Dermis microvascular lymphatic vessel endothelial cell (primary cell): ENCODE measurements around the gene WIF1. TPM values are rescaled to one million over a fixed set of nuclear protein-coding genes. Genes with fewer than 3 reads are reported as not detected.
A peak's percentile ranks its signal among the peaks of the same experiment; 100 is the strongest.

Experiments
- DNase-seq, 2 donors: peaks; one replicate each; pipeline versions ENCODE4 v3.0.0 to v3.0.0-alpha.2; 2010; ENCODE audit warnings: low read depth in 2 of 2
- total RNA-seq: library from RNA; depleted of rRNA; stranded (reverse); fragments of >200 nt; gene quantifications from 2 replicates; pipeline ENCODE4 v1.2.1, GENCODE V29; 2014

WIF1 gene
- total RNA-seq, 1 donor from 2014 or later: under 0.01 TPM

DNA sequence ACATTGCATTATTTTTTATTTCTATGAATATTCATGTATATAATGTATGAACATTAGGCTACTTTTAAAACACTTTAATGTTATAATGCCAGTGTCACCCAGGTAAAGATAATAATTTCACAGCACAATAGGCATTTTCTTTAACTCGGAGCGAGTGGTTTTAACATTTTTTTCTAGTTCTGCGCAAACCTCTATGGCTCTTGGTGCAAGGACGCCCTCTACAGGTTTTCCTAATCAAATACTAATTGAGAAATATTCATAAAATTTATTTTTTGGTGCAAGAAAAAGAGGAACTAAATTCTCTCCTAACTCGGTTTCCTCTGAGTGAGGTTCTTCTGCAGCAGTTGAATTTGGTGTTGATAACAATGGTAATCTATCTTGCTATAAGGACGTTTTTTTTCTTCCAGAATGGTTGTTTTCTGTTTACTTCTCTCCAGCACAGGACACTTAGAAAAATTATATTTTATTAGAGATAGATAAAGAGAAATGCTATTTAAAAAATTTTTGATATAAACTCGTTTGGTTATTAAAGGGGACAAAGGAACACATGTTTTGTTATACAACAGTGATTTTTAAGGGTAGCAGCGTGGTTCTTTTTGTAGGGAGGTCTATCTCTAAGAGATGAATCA, 2.4 kb upstream of the WIF1 start:
- peak; percentile 28 to 48 for DNase-seq

DNA sequence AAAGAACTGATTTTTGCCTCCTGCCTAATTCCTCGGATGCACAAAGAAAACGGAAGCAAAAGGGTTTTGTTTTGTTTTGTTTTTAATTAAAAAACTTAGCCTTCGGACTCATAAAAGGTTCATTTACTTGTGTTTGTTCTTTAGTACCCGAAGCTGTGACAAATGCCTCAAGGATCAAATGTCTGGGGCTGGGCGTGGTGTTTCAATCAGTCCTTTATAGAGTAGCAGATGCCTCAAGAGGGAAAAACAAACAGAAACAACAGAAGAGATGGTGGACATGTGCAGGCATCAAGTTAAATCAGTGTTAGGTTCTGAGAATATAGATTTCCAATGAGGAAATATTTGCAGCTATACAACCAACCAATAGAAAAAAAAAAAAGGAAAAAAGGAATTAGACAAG, 1.6 kb upstream of the WIF1 start:
- DNase-seq: no peak

DNA sequence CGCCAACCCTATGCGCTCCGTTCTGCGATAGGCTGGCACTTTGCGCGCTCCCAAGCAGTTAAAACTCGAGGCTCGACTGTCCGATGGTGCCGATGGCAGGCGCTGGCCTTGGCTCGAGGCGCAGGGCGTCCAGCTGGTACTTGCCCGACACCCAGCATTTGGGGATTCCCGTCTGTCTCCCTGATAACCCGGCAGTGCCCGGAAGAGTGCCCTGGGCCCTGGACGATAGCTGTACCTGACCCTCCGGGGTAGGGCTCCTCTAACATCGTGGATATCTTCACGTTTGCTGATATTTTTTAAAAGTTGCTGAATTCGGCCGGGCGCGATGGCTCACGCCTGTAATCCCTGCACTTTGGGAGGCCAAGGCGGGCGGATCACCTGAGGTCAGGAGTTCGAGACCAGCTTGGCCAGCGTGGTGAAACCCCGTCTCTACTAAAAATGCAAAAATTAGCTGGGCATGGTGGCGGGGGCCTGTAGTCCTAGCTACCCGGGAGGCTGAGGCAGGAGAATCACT, 908 bp upstream of the WIF1 start:
- no peak for DNase-seq

DNA sequence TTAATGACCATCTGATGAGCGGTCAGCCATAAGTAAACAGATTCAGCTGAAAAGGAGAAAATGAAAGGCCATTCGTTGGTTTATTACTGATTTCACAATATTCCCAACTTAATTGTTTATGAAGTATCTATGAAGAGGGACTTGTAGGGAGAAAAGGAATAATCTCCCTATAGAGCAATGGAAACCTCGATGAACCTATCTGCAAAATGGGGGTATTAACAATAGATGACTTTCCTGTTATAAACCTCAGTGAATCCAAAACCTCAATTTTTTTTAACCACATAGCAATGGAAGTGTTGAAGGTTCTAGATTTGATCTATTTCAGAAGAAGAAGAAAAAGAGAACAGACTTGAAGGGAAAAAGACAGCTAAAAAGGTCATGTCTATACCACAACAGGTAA, 2.0 kb downstream of the WIF1 start:
- DNase-seq: no peak

DNA sequence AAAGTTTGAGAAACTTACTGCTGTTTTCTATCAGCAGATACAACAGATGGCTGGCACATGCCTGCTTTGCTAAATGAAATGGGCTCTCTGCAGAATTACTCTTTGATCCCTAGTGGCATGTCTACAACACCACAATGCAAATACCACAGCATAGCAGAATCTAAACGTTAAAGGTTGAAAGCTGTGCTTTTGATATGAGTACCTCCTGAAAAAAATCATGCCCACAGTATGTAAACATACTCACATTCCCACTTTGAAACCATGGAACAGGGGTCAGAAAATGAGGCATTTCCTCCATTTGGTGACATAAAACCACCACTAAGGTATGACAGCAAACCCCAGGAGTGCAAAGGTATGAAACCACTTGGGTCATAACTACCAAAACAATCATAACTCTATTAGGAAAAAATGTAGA, 7.5 kb downstream of the WIF1 start:
- no peak for DNase-seq

DNA sequence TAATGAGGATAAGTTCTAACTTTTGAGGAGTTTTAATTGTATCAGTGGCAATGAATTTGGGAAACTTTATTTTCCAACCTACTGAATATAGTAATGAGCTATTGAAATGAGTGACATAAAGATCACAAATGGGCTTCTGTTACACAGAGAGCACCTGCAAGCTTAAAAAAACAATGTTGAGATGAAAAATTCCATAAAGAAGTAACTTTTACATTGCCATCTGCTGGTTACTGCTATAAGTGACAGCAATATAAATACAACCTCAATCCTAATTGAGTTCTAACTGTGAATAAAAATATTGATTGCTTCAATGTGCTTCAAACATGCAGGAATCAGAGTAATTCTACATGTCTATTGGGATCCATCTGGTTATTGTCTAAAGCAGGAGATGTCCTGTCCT, 14.2 kb downstream of the WIF1 start:
- DNase-seq: peak; percentile 10 to 22

DNA sequence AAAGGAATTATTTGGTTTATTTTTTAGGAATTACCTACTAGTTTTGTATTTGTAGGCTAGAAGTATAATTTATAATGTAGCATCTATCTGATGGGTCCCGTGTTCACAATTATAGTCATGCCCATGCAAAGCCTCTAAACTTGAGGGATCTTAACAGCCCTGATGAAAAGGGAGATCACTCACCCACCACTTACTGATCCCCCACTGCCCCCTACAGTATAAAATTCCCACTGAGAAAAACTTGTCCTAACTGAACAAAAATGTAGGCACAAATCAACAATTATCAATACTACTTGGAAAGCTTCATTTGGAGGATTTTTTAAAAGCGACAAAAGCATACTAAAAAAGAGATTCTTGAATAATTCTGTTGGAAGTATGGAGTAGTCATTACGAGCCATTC, 21.0 kb downstream of the WIF1 start:
- peak in 1 of 2 donors; percentile 21 for DNase-seq

DNA sequence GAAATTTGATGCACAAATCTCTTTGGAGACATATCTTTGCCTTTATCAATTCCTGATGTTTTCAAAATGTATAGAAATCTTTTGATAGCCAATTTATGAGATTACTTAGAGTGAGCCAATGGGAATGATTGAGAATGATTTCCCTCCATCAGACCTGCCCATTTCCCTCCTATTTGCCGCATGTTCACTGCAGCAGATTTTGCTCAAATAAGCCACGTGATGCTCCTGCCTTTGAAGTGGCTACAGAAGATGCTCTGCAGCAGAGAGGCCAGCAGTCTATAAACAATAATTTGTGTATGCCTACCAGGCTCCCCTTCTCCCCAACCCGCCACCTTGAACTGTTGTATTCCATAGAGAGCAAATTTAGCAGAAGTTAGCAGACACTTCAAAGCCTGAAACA, 21.9 kb downstream of the WIF1 start:
- no peak for DNase-seq

DNA sequence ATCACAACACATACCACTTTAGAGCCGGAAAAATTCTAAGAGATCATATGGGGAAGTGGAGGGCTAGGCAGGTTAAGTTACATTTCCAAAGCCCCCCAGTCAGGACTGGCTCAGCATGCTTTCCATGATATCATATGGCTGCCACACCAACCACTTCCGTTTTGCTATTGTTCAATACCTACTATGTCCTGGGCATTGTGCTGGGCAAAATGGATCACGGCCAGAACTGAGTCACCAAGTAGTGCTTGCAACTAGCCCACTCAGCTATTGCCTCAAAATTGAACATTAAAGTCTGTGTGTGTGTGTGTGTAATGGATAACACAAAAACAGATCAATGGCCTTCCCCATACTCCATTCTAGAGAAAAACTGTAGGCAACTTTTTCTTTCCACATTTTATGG, 22.7 kb downstream of the WIF1 start:
- peak; percentile 5 to 39 for DNase-seq

DNA sequence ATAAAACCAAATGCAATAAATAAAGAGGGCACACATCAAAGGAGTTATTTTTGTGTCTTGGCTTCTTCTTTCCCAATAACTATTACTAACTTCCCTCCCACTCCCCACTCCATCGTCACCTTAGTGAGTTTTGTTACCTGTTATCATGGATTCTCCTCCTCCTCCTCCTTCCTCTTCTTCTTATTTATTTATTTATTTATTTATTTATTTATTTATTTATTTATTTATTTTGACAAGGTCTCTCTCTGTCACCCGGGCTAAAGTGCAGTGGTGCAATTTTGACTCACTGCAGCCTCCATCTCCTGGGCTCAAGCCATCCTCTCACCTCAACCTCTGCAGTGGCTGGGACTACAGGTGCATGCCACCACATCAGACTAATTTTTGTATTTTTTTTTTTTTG, 26.4 kb downstream of the WIF1 start:
- no peak for DNase-seq

DNA sequence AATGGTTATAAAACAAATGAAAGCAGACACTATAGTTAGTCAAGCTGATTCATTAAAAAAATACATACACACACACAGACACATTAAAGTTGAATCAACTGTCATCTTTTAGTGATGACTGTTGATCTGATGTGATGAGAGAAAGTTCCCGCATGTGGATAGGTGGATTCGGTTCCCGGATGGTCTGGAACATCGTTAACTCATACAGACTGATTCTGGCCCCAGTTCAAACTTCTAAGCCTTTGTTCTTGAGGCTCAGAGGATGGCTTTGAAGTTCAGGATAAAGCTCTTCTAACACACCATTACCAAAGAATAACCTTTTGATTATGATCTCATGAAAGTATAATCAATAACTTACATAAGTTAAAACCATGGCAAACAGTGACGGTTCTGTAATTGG, 27.5 kb downstream of the WIF1 start:
- DNase-seq: no peak

DNA sequence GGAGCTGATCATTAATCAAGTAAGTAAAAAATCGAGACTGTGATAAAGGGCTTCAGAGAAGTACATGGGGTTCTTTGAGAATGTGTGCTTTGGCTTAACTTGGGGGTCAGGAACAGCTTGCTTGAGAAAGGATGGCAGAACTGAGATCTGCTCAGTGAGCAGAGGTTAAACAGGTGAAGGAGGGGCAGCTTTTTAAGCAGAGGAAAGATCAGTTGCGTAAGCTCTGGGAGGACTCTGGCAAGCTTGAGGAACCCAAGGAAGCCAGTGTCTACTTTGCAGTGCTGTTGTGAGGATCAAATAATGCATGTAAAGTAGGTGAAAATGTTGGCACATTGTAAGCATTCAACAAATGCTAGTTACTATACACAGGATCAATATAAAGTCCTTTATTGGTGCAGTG, 30.6 kb downstream of the WIF1 start:
- DNase-seq: no peak

DNA sequence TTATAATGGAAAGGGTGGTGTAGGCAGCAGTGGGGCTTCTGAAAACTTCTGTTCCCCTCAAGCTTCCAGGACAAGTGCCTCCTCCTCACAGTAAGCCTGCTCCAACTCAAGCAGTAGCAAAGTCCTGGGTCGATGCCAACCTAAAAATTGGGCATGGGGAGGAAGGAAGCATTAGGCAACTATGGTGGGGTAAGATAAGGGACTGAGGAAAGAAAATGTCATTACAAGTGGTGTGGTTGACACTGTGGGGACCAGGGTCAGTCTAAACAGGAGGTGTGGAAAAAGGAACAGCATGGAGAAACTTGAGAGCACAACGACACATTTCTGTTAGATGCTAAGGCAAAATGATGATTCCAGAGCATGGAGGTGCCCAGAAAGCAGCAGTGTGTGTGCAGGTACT, 34.9 kb downstream of the WIF1 start:
- no peak for DNase-seq

DNA sequence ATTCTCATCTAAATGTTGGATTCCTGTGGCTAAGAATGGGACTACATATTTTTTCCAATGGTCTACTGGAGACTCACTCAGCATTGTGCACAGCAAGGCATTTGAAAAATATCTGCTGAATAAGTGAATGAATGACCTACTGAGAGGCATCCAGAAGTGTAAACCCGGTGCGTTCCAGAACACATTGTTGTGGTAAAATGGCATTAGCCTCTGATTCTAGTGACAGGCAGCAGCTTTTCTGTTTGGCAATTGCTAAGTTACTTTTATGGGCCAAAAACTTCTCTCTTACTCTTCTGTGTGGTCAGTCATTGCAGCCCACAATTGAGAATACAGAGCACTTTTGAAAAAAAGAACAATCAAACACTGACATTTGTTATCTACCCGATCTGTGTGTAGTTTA, 36.5 kb downstream of the WIF1 start:
- no peak for DNase-seq

DNA sequence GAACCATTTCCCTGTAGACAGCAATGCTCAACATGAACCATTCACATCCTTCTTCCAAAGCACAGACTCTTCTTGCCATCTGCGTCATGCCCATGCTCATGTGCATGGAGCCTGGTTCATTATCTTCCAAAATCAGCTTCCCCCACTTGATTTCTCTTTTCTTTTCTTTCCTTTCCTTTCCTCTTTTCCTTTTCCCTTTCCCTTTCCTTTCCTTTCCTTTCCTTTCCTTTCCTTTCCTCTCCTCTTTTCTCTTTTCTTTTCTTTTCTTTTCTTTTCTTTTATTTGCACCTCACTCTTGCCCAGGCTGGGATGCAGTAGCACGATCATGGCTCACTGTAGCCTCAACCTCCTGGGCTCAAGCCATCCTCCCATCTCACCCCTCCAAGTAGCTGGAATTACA, 37.5 kb downstream of the WIF1 start:
- no peak for DNase-seq

DNA sequence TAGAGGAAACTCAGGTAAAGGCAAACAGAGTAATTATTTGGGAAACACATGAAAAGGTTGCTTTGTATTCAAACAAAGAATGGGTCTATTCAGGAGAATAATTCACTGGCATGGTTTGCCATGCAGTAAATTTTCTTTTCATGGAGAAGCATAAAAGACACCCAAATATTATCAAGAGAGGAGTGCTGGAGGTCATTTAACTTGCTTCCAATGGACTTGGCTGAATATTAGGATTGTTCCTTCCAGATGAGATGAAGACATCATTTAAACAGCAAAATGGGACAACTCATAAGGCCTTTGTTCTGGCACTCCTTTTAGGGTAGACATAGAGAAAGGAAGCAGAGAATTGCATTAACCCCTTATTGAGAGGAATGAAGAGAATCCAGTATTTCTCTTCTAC, 38.7 kb downstream of the WIF1 start:
- no peak for DNase-seq

DNA sequence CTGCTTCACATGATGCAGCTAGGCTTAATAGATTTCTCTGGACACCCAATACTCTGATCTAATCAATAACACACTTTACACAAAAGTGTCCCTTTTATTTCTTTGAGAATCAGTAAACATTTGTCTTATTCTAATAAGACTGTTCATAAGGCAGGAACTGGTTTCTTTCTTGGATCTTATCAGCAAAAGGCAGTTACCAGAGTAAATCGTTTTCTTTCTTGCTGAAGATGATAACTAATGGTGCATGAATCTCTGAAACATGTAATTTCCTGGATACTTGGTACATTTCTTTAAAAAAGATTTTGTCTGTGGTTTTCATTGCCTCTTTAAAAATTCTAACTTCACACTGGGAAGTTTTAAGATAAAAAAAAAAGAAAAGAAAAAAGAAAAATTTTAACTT, 39.6 kb downstream of the WIF1 start:
- DNase-seq: no peak

DNA sequence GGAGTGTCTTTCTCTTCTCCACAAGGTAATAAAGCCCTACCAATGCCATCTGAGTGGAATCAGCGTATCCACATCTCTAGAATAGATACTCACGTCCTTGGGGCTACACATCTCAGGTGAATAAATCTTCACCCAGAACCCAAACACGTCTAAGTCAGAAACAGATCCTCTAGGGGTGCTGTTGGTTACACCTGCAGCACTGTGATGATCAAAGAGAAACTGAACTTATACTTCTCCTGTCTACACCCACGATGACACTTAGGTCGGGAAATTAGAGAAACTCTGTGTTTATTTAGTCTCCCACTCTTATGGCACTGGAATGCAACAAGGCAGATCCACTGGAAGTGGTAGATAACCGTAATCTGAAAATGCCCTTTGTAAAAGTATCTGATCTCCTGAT, 46.2 kb downstream of the WIF1 start:
- no peak for DNase-seq

DNA sequence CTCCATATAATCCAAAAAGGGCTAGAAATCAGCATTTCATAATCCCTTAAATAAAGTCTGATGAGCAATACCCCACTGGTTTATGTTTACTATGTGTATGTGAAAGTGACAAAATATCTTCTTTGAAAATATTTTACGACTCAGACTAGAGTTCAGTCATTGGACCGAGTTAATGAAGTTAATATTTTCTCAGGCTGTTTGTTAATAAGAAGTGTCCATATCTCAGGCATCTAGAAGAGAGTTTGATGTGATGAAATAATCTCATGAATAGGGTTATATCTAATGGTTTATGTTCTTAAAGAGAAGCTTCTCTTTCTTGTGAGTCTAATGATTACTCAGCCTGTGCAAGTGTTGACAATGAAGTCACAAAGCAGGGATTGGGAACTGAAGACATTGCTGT, 51.8 kb downstream of the WIF1 start:
- DNase-seq: no peak

DNA sequence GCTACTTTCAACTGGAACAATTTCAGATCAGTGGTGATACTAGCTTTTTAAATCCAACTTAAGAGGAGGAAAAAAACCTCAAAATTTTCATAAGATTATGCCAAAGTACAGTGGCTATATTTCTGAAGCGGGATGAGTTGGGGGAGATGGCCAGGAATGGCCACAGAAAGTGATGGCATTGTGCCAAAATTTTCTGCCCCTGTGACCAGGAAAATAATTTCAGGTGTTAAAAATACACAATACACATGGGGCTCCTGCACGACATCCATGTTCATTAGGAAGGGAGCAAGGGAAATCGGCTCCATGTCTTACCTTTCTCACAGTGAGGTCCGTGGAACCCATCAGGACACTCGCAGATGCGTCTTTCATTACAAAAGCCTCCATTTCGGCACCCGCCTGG, 53.7 kb downstream of the WIF1 start:
- DNase-seq: no peak

DNA sequence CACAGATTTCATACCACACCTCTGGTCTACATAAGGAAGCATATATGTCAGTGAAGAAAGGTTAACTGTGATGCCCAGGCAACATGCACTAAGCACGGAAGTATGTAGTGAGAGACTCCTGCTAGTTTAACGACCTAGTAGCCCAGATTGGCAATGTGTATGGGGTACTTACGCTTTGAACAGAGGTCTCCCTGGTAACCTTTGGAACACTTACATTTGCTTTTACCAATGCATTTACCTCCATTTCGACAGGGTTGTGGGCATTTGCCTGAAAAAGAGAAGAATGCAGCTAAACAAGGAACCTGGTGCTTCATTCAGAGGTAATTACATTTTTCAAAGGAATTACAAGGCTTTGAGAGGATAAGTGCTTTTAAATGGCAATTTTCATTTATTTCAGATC, 65.2 kb downstream of the WIF1 start:
- DNase-seq: no peak

DNA sequence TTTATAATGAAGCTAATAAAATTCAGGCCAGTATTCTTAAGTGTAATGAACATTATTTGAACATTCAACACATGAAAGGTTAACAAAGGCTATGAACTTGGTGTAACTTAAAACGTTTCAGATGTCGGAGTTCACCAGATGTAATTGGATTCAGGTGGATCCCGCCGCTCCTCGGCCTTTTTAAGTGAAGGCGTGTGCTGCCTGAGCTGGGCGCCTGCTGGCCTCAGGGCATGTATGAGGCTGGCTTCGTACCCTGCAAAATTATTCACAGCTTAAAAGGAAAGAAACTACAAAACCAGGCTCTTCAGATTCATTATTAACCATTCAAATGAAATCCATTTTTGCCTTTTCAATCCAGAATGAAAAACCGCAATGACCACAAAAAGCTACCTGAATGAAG, 69.9 kb downstream of the WIF1 start:
- no peak for DNase-seq

DNA sequence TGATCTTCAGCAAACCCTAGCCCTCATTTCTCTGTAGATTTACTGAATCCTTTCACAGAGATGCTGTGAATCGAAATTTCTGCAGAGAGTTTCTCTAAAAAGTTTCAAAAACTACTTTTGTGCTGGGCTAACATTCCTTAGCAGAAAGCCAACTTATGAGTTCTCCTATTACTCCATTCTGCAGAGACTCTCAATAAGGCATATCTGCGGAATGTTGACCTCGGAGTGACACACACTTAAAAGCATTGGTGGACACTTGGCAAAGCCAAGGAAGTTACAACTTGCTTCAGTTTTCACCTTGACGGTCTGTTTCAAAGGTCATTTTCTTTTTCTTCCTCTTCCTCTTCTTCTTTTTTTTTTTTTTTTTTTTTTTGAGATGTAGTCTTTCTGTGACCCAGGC, 75.8 kb downstream of the WIF1 start:
- no peak for DNase-seq

DNA sequence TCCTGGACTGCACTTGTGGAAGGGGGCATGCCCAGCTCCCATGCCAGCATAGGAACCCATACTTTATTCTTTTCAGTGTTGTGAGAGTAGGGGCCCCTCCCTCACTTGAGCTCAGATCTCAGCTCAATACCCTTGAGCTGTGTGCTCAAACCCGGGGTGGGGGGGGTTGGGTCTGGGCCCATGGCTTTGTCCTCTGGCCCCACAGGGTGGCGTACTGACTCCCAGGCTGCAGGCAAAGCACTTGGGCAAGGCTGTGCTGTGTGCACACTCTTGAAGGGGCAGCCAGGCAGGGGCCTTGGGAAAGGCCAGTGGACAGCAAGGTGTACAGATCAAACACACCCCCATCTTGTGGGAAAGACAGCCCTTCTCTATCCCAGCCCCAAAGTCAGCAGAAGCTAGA, 81.8 kb downstream of the WIF1 start:
- no peak for DNase-seq
